AG04449 (cell line): ENCODE results near the gene ATXN3L.
"Not testable (repeated sequence)": the region's sequence is repeated elsewhere in the genome, so short reads cannot be mapped to it uniquely, and the experiment has no call there.

Experiments used
- CTCF ChIA-PET: fragments of 350-600 bp; formaldehyde crosslinking; extraction: SDS; loops from one replicate; lab custom pipeline; 2021; ENCODE audit warnings: antibody characterized with exemption; lab: Yijun Ruan, JAX
- POLR2A ChIA-PET: fragments of 400-600, 350-600 bp; formaldehyde crosslinking; extraction: SDS; loops from one replicate; lab custom pipeline; 2020; ENCODE audit warnings: antibody characterized with exemption, inconsistent platforms; lab: Yijun Ruan, JAX
- DNase-seq: peaks from one replicate; pipeline ENCODE4 v3.0.0-alpha.2; 2010; ENCODE audit warnings: low read depth, low spot score
- H3K4me3 ChIP-seq: 2 replicates; pipeline ENCODE4 v1.5.1; 2011; ENCODE audit warnings: low read depth, mild to moderate bottlenecking, control low read depth, low read length
- TF ChIP-seq, protein P1 (sequence below): IDR thresholded peaks from one replicate; pipeline ENCODE4 v1.5.1; 2011; ENCODE audit warnings: mild to moderate bottlenecking, moderate library complexity, low read length, control low read depth, inconsistent platforms; ENCODE audit not compliant: insufficient read depth; ENCODE audit errors: missing control alignments

ATXN3L gene

DNA sequence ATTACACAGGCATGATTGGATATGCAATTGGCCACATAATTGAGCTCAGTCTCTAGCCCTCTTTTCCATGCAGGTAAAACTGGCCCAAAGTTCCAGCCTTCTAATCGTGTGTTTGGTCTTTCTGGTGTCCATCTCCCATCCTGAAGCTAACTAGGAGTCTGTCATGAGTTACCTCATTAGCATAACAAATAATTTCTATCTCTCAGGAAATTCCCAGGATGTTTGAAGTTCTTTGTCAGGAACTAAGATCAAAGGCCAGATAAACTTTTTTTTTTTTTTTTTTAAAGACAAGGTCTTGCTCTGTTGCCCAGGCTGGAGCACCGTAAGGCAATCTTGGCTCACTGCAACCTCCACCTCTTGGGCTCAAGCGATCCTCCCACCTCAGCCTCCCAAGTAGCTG is 15.8 kb downstream of the ATXN3L start:
- ChIA-PET CTCF (no interaction called here), POLR2A (no interaction called here)
- H3K4me3 ChIP-seq, result no peak overlapping the region
- no peak for DNase-seq
- TF ChIP-seq, protein P1, sequence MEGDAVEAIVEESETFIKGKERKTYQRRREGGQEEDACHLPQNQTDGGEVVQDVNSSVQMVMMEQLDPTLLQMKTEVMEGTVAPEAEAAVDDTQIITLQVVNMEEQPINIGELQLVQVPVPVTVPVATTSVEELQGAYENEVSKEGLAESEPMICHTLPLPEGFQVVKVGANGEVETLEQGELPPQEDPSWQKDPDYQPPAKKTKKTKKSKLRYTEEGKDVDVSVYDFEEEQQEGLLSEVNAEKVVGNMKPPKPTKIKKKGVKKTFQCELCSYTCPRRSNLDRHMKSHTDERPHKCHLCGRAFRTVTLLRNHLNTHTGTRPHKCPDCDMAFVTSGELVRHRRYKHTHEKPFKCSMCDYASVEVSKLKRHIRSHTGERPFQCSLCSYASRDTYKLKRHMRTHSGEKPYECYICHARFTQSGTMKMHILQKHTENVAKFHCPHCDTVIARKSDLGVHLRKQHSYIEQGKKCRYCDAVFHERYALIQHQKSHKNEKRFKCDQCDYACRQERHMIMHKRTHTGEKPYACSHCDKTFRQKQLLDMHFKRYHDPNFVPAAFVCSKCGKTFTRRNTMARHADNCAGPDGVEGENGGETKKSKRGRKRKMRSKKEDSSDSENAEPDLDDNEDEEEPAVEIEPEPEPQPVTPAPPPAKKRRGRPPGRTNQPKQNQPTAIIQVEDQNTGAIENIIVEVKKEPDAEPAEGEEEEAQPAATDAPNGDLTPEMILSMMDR, result no peak

DNA sequence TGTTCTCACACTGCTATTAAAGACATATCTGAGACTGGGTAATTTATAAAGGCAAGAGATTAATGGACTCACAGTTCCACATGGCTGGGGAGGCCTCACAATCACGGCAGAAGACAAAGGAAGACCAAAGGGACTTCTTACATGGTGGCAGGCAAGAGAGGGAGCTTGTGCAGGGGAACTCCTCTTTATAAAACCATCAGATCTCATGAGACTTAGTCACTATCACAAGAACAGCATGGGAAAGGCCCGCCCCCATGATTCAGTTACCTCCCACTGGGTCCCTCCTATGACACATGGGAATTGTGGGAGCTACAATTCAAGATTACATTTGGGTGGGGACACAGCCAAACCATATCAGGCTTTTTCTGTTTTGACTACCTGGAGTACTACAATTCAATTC is 16.6 kb downstream of the ATXN3L start:
- POLR2A ChIA-PET, result interaction anchor here (0.6 kb wide), 1 partner anchor 20 kb away, joined by 3 read pairs; no protein-coding TSS in a partner anchor
- H3K4me3 ChIP-seq, CTCF ChIA-PET, DNase-seq: not testable (repeated sequence)

DNA sequence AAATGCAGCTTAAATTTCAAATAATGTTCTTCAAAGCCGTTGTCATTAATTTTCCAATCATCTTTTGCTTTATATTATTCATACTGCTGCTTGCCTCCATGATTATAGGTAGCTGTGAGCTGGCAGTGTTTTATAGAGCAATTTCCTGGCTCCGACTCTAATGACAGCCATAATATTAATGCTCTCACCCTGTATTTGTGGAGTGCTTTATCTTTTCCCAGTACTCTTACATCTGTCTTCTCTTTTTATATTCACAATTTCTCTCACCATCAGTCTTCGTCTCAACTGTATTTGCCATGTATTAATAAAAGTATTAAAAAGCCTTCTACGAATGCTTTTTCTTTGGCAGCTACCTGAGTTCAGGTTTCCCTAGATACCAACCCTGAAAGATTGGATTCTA is 21.0 kb downstream of the ATXN3L start:
- CTCF ChIA-PET, result no interaction called here

DNA sequence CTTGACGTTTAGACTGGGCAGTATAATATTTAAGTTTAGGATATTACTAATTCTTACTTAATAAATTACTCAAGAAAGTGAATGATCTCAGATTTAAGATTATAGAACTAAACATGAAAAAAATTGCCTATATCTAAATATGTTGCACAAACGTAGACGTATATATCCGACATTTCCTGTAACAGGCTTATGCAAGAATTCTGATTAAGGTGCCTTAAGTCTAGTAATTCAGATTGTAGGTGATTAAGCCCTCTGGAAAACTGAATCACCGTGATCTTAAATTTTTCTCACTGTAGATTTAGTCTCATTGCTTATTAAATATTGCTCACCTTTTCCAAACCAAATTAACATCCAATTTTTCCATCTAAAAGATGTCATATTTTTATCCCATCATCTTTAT is 24.0 kb downstream of the ATXN3L start:
- TF ChIP-seq, protein P1, result no peak
- no peak overlapping the region for H3K4me3 ChIP-seq
- POLR2A ChIA-PET, result no interaction called here
- DNase-seq, result no peak
- CTCF ChIA-PET, result no interaction called here

More for the DNA sequence above, 21.0 kb downstream of the ATXN3L start:
- no peak overlapping the region for H3K4me3 ChIP-seq
- TF ChIP-seq, protein P1, result no peak
- POLR2A ChIA-PET, result interaction anchor here (0.7 kb wide), 1 partner anchor 436 kb away, joined by 3 read pairs; no protein-coding TSS in a partner anchor
- no peak for DNase-seq

DNA sequence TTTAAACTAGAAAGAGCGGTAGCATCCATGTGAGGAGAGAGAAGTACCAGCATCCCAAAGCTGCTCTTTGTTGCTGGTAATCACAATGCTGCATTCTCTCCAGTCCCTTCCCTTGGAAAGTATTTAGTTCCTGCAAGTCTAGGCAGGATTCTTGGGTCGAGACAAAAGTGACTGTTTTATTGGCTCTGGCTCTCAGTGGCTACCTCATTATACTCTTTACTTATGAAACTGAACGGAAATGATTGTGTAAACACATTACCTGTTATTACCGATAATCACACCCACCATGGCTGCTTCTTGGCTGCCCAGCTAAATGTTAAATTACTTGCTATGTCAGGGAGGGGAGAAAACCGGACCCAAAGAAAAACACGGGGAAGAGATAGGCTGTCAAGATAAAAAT is 26.2 kb downstream of the ATXN3L start:
- ChIA-PET POLR2A (no interaction called here), CTCF (no interaction called here)
- TF ChIP-seq, protein P1, result no peak
- no peak overlapping the region for H3K4me3 ChIP-seq
- DNase-seq, result no peak

DNA sequence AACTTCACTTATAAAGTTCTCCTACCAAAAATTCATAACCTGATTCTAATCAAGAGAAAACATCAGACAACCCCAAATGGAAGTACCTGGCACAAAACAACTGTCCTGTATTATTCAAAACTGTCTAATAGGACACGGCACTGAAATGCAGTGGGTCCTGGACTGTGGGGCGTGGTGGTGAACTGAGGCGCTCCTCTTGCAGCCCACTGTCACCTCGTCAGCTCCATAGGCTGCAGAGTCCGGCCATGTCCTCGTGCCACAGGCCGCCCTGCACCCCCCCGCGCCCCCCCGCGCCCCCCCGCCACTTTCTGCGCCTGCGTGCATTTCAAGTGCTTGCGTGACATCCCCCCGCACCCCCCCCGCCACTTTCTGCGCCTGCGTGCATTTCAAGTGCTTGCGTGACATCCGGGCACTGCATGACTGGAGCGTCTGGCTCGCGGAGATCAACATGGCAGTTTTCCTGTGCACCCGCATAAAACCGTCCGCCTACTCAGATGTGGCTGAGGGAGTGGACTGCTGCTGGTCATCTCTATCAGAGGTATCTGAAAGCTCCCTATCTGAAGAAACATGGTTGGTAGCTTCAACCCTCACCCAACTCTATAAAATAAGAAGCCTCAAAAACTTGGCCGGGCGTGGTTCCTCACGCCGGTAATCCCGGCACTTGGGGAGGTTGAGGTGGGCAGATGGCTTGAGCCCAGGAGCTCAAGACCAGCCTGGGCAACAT is 28.8 kb downstream of the ATXN3L start:
- CTCF ChIA-PET, result interaction anchor here (0.7 to 1.3 kb wide), 2 partner anchors 10 to 352 kb away, joined by 3 to 4 read pairs; no protein-coding TSS in a partner anchor
- no peak for DNase-seq
- no peak overlapping the region for H3K4me3 ChIP-seq
- TF ChIP-seq, protein P1, result no peak
- POLR2A ChIA-PET, result no interaction called here

DNA sequence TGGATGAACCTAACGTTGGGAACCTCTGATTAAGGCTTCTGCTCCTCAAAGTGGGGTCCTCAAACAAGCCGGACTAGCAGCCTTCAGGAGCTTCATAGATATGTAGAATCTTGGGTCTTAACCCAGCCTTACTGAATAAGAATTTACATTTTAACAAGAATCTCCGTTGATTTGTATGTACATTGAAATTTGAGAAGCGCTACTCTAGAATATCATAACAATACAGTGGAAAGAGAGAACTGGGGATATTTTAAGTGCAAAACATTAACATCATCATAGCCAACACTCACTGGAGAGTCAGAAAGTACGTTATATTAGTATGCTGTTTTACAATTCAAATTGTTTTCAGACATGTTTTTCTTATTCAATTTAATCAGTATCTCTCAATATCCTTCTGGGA is 31.2 kb downstream of the ATXN3L start:
- TF ChIP-seq, protein P1, result no peak
- CTCF ChIA-PET, result no interaction called here
- POLR2A ChIA-PET, result no interaction called here
- no peak overlapping the region for H3K4me3 ChIP-seq
- DNase-seq, result no peak
